KMS-11 (cell line): ENCODE data around the gene SPRYD4.
A peak's percentile ranks its signal among the peaks of the same experiment; 100 is the strongest.
"Not testable (repeated sequence)": the region's sequence is repeated elsewhere in the genome, so short reads cannot be mapped to it uniquely, and the experiment has no call there.

Source experiments
- H2AFZ ChIP-seq: fragments of 200-600 bp; sonication (generic); 2 replicates; pipeline ENCODE4 v1.6.1; 2016; ENCODE audit warnings: antibody characterized with exemption, mixed run types, low read depth
- H3K27ac ChIP-seq: fragments of 200-600 bp; sonication (generic); 2 replicates; pipeline ENCODE4 v1.6.1; 2016; ENCODE audit warnings: mild to moderate bottlenecking, mixed run types
- H3K27me3 ChIP-seq: fragments of 200-600 bp; sonication (generic); 2 replicates; pipeline ENCODE4 v1.6.1; 2017; ENCODE audit warnings: mild to moderate bottlenecking, low read depth, mixed run types, moderate library complexity; ENCODE audit not compliant: insufficient read depth
- H3K36me3 ChIP-seq: fragments of 200-600 bp; sonication (generic); 2 replicates; pipeline ENCODE4 v1.6.1; 2017; ENCODE audit warnings: mild to moderate bottlenecking, mixed run types; ENCODE audit not compliant: insufficient read depth
- H3K4me1 ChIP-seq: fragments of 200-600 bp; sonication (generic); 2 replicates; pipeline ENCODE4 v1.6.1; 2016; ENCODE audit warnings: mild to moderate bottlenecking, low read depth, mixed run types; ENCODE audit not compliant: poor library complexity, severe bottlenecking
- H3K4me2 ChIP-seq: fragments of 200-600 bp; sonication (generic); 2 replicates; pipeline ENCODE4 v1.7.0; 2016; ENCODE audit warnings: mild to moderate bottlenecking, mixed run types
- H3K4me3 ChIP-seq: fragments of 200-600 bp; sonication (generic); IDR thresholded peaks from 2 replicates; pipeline ENCODE4 v1.6.1; 2017; ENCODE audit warnings: low read depth, low read length, mixed read lengths; ENCODE audit not compliant: insufficient read depth
- H3K79me2 ChIP-seq: fragments of 200-600 bp; sonication (generic); 2 replicates; pipeline ENCODE4 v1.6.1; 2016; ENCODE audit warnings: low read depth, mixed run types; ENCODE audit not compliant: insufficient read depth
- H3K9ac ChIP-seq: fragments of 200-600 bp; sonication (generic); 2 replicates; pipeline ENCODE4 v1.6.1; 2016; ENCODE audit warnings: mild to moderate bottlenecking, mixed run types
- H4K20me1 ChIP-seq: fragments of 200-600 bp; sonication (generic); 2 replicates; pipeline ENCODE4 v1.6.1; 2016; ENCODE audit warnings: mild to moderate bottlenecking, mixed run types; ENCODE audit not compliant: insufficient read depth
- TF ChIP-seq, protein P1 (sequence below): fragments of 200-600 bp; sonication (generic); conservative IDR thresholded peaks from 2 replicates; pipeline ENCODE4 v1.6.1; 2017; ENCODE audit warnings: low read depth, mild to moderate bottlenecking, antibody characterized with exemption, low read length, moderate library complexity, mixed read lengths

Gene SPRYD4

DNA sequence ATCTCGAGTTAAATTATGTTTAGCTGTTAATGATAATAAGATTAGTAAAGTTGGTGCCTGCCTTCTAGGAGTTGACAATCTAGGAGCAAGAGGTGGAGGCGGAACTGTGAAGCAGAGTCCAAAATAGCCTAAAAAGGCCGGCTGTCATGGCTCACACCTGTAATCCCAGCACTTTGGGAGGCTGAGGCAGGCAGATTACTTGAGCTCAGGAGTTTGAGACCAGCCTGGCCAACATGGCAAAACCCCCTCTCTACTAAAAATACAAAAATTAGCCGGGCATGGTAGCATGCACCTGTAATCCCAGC is 45.6 kb downstream of the SPRYD4 start:
- H3K4me3 ChIP-seq, H3K4me1 ChIP-seq, H3K27me3 ChIP-seq, H4K20me1 ChIP-seq, H3K79me2 ChIP-seq, H3K36me3 ChIP-seq, H3K27ac ChIP-seq, H3K4me2 ChIP-seq, H3K9ac ChIP-seq: not testable (repeated sequence)
- H2AFZ ChIP-seq: peak overlapping the region; percentile 20; the same call in 1 of the 2 replicates
- TF ChIP-seq, protein P1, sequence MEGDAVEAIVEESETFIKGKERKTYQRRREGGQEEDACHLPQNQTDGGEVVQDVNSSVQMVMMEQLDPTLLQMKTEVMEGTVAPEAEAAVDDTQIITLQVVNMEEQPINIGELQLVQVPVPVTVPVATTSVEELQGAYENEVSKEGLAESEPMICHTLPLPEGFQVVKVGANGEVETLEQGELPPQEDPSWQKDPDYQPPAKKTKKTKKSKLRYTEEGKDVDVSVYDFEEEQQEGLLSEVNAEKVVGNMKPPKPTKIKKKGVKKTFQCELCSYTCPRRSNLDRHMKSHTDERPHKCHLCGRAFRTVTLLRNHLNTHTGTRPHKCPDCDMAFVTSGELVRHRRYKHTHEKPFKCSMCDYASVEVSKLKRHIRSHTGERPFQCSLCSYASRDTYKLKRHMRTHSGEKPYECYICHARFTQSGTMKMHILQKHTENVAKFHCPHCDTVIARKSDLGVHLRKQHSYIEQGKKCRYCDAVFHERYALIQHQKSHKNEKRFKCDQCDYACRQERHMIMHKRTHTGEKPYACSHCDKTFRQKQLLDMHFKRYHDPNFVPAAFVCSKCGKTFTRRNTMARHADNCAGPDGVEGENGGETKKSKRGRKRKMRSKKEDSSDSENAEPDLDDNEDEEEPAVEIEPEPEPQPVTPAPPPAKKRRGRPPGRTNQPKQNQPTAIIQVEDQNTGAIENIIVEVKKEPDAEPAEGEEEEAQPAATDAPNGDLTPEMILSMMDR: peak; percentile 70

DNA sequence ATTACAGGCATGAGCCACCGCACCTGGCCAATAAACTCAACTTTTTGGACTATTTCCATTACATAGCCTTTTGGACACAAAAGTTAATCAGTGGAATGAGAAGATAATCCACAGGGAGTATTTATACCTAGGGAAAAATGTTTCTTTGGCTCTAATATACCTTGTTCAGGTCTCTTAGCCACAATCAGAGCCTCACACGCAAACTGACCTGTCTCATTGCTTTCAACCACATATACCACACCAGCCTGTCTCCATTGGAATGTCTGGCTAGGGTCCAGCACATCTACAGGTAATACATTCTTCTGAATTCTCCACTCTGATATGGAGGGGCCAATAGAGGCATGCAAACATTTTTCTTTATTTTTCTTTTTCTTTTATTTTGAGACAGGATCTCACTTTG is 49.5 kb downstream of the SPRYD4 start:
- Histone ChIP-seq H3K4me1 (peaks cover 12% of the 10 kb centered on the region), H3K79me2 (no peaks in the 10 kb centered on the region), H3K4me2 (no peak overlapping the region), H3K27ac (no peak overlapping the region), H2AFZ (no peak overlapping the region), H3K4me3 (no peak overlapping the region), H3K36me3 (no peaks in the 10 kb centered on the region), H4K20me1 (no peaks in the 10 kb centered on the region), H3K27me3 (no peaks in the 10 kb centered on the region), H3K9ac (no peak overlapping the region)
- TF ChIP-seq, protein P1: no peak

GRCh38 chr12:56518570-56518969 is 50.2 kb downstream of the SPRYD4 start:
- no peaks in the 10 kb centered on the region for H4K20me1 ChIP-seq
- H2AFZ ChIP-seq: no peak overlapping the region
- H3K27ac ChIP-seq: no peak overlapping the region
- H3K36me3 ChIP-seq: no peaks in the 10 kb centered on the region
- H3K4me3 ChIP-seq: no peak overlapping the region
- TF ChIP-seq, protein P1: no peak
- H3K4me1 ChIP-seq: peaks cover 11% of the 10 kb centered on the region
- no peaks in the 10 kb centered on the region for H3K79me2 ChIP-seq
- H3K27me3 ChIP-seq: no peaks in the 10 kb centered on the region
- no peak overlapping the region for H3K9ac ChIP-seq
- no peak overlapping the region for H3K4me2 ChIP-seq

GRCh38 chr12:56520048-56520447 is 51.7 kb downstream of the SPRYD4 start:
- H3K9ac ChIP-seq: no peak overlapping the region
- TF ChIP-seq, protein P1: no peak
- no peak overlapping the region for H3K4me2 ChIP-seq
- no peak overlapping the region for H3K27ac ChIP-seq
- H3K4me1 ChIP-seq: peaks cover 10% of the 10 kb centered on the region
- no peaks in the 10 kb centered on the region for H4K20me1 ChIP-seq
- H3K79me2 ChIP-seq: no peaks in the 10 kb centered on the region
- H3K4me3 ChIP-seq: no peak overlapping the region
- H2AFZ ChIP-seq: no peak overlapping the region
- no peaks in the 10 kb centered on the region for H3K36me3 ChIP-seq
- H3K27me3 ChIP-seq: no peaks in the 10 kb centered on the region

DNA sequence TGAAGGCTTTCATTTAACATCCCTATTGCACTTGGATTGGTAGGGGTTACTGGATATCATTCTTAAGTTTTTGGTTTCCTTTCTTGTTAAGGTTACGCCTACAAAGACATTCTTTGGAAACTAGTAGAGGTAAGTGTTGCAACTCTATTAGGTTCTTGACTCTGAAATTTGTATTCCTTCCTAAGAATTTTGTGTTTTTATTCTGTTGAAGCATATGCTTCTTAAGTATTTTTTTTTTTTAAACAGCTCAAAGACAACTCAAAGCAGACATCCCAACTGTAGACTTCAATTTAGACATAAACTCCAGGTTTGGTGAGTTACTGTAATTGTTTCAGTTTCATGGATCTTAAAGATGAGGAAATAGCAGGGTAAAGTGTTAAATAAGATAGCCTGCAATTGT is 52.1 kb downstream of the SPRYD4 start:
- Histone ChIP-seq H3K4me3 (no peak overlapping the region), H3K4me1 (peaks cover 10% of the 10 kb centered on the region), H3K36me3 (no peaks in the 10 kb centered on the region), H3K27me3 (no peaks in the 10 kb centered on the region), H3K4me2 (no peak overlapping the region), H3K79me2 (no peaks in the 10 kb centered on the region), H3K9ac (no peak overlapping the region), H3K27ac (no peak overlapping the region), H4K20me1 (no peaks in the 10 kb centered on the region), H2AFZ (no peak overlapping the region)
- TF ChIP-seq, protein P1: no peak
